Measurements from ENCODE around the gene AKAP6.

The AKAP6 gene

GRCh38 chr14:32593290-32593942 lies 264.3 kb downstream of the AKAP6 start:
- DNase-seq = no peak

DNA sequence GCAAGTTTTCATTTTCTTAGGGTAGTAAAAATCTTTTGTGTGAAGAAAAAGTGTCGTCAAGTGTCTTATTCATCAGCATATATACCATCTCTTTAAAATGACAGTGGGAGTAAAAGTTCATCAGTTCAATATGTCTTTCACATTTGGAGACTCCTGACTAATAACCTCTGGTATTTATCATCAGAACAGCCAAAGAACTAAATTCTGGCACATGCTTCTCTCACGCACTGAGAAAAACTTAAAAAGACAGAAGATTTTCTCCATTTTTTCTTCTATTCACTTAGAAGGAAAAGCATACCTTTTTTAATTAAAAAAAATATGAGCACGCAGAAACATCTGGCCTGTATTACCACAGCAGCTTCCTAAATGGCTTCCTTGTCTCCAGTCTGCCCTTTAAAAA lies 265.7 kb downstream of the AKAP6 start:
- no peak for DNase-seq

DNA sequence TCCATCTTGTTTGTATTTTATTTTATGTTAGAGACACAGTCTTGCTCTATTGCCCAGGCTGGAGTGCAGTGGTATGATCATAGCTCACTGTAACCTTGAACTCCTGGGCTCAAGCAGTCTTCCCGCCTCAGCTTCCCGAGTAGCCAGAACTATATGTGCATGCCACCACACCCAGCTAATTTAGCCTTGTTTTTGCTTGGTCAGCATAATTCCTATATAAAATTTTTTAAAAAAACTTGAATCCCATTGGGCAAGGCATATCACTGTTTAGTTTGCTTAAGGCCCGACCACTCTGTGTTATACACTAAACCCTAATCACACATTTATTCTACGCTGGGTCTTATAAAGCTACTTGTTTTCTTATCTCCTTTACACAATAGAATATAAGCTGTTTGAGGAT lies 266.4 kb downstream of the AKAP6 start:
- no peak for DNase-seq

GRCh38 chr14:32596390-32596789 lies 267.3 kb downstream of the AKAP6 start:
- DNase-seq = no peak

GRCh38 chr14:32597771-32598170 lies 268.7 kb downstream of the AKAP6 start:
- DNase-seq = no peak

DNA sequence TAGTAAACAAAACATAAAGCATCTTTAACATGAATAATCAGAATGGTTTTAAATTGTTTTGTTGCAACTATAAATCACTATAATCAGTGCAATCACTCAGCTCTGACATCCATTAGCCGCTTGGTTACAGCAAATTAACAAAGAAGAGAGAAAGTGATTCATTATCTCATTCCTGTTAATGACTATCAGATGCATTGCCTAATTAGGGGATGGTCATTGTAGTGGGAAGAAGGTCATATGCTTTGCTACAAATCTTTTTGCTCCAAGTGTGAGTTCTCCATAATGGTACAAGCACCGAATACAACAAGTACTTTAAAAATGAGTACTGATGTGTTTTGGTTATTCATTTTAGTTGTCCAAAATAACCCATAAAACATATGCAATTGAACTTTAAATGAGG lies 272.0 kb downstream of the AKAP6 start:
- DNase-seq = no peak

DNA sequence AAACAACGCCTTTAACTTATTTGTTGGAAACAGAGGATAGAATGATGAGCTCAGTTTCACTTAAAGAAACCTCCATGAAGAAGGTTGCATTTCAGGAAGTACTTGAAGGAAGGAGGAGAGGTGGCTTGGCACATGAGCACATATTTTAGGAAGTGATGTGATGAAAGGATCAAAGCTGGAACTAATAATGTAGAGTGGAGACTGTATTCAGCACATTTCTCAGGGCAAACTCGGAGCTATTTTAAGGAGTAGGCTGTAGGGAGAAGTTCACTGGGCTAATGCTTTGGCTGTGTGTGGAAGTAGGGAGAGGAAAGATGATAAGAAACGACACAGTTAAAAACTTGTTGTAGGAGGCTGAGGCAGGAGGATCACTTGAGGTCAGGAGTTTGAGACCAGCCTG lies 272.8 kb downstream of the AKAP6 start:
- peak; percentile 14 to 22 for DNase-seq

- DNase-seq = no peak
These were observed 273.6 kb downstream of the AKAP6 start for GRCh38 chr14:32602699-32603098.

GRCh38 chr14:32603992-32604565 lies 275.0 kb downstream of the AKAP6 start:
- no peak for DNase-seq

GRCh38 chr14:32606301-32606700 lies 277.2 kb downstream of the AKAP6 start:
- DNase-seq = peak in 1 of 2 donors; percentile 18

DNA sequence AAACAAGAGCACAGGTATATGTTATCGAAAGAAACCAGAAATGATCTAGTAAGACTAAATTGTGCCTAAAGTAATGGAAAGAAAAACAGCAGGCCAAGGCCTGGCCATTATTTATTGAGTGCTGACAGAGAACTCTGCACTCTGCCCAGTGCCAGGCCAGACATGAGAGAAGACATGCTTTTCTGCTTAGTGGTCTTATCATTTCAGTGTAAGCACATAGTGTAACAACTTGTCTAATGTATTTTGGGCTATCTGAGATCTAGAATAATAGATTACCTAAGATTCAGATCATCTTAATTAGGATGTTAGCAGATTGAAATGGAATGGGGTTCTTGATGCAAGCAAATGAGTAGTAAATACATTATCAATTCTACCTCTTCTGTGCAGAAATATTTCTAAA lies 278.3 kb downstream of the AKAP6 start:
- no peak for DNase-seq

GRCh38 chr14:32608857-32609256 lies 279.8 kb downstream of the AKAP6 start:
- DNase-seq = no peak

DNA sequence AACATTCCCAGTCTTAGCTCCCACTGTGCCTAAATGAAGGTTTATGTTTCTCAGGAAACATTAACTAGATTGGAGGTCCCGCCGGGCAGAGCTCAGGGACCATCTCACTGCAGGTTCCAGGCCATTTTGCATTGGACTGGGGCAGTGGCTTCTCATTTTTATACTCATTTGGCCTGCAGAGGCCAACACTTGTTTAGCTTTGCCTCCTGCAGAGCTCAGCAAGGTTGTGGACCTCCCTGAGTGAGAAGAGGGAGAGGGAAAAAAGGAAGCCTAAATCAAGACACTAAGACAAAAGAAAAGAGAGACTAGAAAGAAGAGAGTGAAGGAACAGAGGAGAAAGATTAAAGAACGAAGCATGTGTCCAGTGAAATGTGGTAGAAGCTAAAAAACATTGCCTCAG lies 280.3 kb downstream of the AKAP6 start:
- DNase-seq = no peak

DNA sequence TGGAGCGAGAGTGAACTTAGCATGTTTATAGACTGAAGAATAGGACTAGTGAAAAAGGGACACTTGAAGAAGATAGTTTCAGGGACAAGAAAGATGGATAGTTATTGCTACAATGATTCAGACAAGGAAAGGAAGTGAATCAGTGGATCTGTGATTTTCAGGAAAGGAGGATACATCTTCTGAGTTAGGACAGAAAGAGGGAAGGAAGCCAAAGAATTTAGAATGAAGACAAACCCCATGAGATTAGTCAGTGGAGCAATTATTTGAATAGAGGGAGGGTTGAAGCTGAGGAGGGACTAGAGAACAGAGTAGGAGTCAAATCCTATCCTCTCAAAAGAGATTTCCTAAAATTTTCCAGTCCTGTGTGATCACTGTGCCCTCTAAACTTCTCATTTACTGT lies 282.7 kb downstream of the AKAP6 start:
- DNase-seq = no peak

DNA sequence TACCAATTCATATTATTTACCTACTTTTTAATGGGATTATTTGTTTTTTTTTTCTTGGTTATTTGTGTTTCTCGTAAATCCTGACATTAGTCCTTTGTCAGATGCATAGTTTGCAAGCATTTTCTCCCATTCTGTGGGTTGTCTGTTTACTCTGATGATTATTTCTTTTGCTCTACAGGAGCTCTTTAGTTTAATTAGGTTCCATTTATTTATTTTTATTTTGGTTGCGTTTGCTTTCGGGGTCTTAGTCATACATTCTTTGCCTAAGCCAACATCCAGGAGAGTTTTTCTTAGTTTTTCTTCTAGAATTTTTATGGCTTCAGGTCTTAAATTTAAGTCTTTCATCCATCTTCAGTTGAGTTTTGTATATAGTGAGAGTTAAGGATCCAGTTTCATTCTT lies 289.9 kb downstream of the AKAP6 start:
- no peak for DNase-seq

GRCh38 chr14:32620303-32620702 lies 291.2 kb downstream of the AKAP6 start:
- DNase-seq = no peak

GRCh38 chr14:32620724-32621123 lies 291.6 kb downstream of the AKAP6 start:
- DNase-seq = no peak

DNA sequence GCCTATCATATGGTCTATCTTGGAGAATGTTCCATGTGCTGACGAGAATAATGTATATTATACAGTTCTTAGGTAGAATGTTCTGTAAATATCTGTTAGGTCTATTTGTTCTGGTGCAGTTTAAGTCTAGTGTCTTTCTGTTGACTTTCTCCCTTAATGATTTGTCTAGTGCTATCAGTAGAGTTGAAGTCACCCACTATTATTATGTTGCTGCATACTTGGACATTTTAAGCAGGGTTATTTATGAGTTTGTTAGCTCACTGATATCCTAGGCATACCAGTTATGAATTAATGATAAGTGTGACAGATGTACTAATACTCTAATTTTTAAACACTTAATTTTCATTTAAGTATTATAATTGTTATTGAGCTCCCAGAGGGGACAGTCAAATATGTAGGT lies 292.5 kb downstream of the AKAP6 start:
- DNase-seq = no peak

DNA sequence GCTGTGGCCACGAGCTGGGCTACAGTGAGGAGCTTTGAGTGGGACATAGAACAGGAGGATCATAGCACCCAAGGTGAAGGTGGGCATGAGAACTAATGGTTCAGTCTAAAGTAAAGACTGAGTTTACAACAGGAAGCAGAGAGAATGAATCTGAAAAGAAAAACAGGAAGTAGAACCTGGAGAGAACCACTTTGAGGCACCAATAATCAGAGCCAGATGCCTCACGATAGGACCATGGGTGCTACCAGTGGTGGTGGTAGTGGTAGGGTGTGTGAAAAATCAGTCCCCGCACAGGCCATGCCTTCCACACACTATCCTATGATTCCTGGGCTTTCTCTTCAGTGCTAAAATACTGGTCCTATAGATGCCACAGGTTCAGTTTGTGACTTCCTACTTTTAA lies 293.6 kb downstream of the AKAP6 start:
- DNase-seq = no peak

DNA sequence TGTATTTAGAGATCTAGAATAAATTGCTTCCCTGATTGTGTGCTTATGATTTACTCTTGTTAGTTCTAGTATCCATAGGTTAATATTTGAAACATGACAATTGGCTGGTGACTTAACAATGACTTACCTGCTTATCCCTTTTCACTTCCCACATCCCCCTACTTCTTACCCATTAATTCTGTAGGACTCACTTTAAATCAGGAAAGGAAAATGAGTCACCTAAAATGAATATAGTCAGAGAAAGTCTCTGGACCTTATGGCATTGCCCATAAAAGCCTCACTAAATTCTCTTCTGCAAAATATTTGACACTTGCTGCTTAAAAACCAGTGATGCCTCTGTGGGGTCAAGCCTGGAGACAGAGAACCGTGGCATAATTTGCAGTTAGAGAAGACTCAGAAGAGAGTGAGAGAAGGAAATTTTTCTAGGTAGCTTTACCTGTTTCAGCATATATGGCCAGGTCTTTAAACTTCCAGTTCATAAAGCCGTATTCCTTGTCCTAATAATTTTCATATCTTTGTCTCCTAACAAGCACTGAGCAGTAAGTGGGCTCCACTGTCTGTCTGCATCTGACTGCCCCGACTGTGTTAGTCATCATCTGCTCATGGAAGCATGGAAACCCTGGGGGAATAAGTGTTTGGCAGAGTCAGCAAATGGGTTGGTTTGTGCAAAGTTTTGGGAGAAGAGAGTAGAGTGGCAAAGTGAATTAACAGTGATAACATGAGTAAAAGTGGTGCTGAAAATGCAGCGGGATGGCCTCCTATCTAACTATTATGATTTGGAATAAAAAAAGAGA lies 294.4 kb downstream of the AKAP6 start:
- DNase-seq = no peak

DNA sequence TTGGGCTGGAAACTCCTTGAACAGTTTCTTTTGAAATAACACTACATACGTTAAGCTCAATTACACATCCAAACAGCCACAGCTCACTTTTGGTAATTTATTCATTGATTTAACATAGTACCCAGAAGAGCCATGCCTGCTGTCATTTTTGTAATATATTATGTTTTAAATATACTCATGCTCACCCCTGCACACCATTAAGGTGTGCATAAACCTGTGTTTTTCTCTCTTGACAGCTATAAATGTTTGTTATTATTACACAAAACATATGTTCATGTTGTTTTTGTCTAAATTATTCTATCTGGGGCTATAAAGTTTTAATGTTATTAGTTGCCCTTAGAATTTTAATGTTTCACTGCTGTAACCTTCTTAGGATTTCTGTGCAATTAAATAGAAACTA lies 296.1 kb downstream of the AKAP6 start:
- DNase-seq = no peak

- DNase-seq = no peak
These were observed 298.6 kb downstream of the AKAP6 start for GRCh38 chr14:32627545-32628298.

DNA sequence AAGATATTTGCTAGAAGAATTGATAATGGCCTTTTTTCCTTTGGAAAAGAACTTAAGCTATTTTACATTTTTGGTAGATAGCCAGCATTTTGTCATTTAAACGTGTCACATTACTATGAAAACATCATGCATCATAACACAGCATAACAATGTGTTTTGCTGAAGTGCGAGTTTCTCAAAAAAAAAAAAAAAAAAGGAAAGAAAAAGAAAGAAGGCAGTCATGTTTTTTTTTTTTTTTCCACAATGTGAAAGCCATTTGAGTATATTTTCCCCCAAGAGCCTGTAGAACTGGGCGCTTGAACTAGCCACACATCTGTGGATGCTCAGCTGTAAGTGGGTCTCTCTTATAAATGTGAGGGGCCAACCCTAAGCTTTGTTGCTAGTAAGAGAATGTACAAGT lies 300.1 kb downstream of the AKAP6 start:
- no peak for DNase-seq

GRCh38 chr14:32630701-32631100 lies 301.6 kb downstream of the AKAP6 start:
- DNase-seq = no peak

All from inflammatory macrophage treated with lipopolysaccharide for 1 hour (primary cell).